GM12801 (cell line): Measurements from ENCODE around the gene MIA.

ENCODE experiments used
- CTCF ChIP-seq: IDR thresholded peaks from one replicate; pipeline ENCODE4 v1.5.1; 2011; ENCODE audit warnings: control low read depth; ENCODE audit not compliant: insufficient read length; ENCODE audit errors: extremely low read depth

Gene MIA

GRCh38 chr19:40755791-40756190, 19.5 kb upstream of the MIA start:
- TF ChIP-seq CTCF, result no peak

GRCh38 chr19:40756502-40757110, 18.7 kb upstream of the MIA start:
- no peak for TF ChIP-seq CTCF

- TF ChIP-seq CTCF, result no peak
Measured at GRCh38 chr19:40758491-40758890, 16.8 kb upstream of the MIA start.

GRCh38 chr19:40759352-40759751, 16.0 kb upstream of the MIA start:
- no peak for TF ChIP-seq CTCF

GRCh38 chr19:40762754-40763470, 12.4 kb upstream of the MIA start:
- no peak for TF ChIP-seq CTCF

GRCh38 chr19:40763526-40763925, 11.8 kb upstream of the MIA start:
- TF ChIP-seq CTCF, result no peak

GRCh38 chr19:40763963-40764362, 11.4 kb upstream of the MIA start:
- TF ChIP-seq CTCF, result no peak
